Right lobe of liver (tissue), 6 donors: ENCODE results near the gene LIN28B. TPM values are rescaled to one million over a fixed set of nuclear protein-coding genes. Genes with fewer than 3 reads are reported as not detected.

ENCODE experiments used
- ATAC-seq, 4 donors: fragments of 200-7000 bp; cut with Tn5 transposase; one replicate each; pipeline ENCODE4 v1.9.1; 2020; ENCODE audit warnings: mild to moderate bottlenecking in 4 of 4, moderate library complexity in 4 of 4
- DNase-seq, 3 donors: peaks; one replicate each; pipeline ENCODE4 v3.0.0-alpha.2; 2020
- H3K27ac ChIP-seq, 3 donors: fragments of 200-600 bp; one replicate each; pipeline ENCODE4 v1.8.0; 2022
- H3K27me3 ChIP-seq, 2 donors: fragments of 200-600 bp; one replicate each; pipeline ENCODE4 v1.8.0; 2022
- H3K36me3 ChIP-seq, 4 donors: fragments of 200-600 bp; sonication (generic) in 1 of 4; one replicate each; pipeline versions ENCODE4 v1.5.1 to v1.8.0; 2017 to 2022; ENCODE audit warnings: control low read depth in 1 of 4
- H3K4me1 ChIP-seq, 4 donors: fragments of 200-600 bp; sonication (generic) in 1 of 4; one replicate each; pipeline versions ENCODE4 v1.5.1 to v1.8.0; 2017 to 2022; ENCODE audit warnings: control low read depth in 1 of 4
- H3K4me3 ChIP-seq, 3 donors: fragments of 200-600 bp; one replicate each; pipeline ENCODE4 v1.8.0; 2022
- H3K9me3 ChIP-seq, 4 donors: fragments of 200-600 bp; sonication (generic) in 1 of 4; one replicate each; pipeline versions ENCODE4 v1.5.1 to v1.8.0; 2017 to 2022; ENCODE audit warnings: control low read depth in 1 of 4
- POLR2A ChIP-seq: fragments of 450-650 bp; IDR thresholded peaks from one replicate; pipeline ENCODE4 v1.6.1; 2017; ENCODE audit warnings: antibody characterized with exemption, mild to moderate bottlenecking
- WGBS: methylation state at CpG from one replicate; pipeline ENCODE4 v1.1.6; 2018; ENCODE audit warnings: low coverage, low lambda C conversion rate; ENCODE audit not compliant: insufficient coverage; ENCODE audit errors: missing lambda C conversion rate; 5-methylcytosine and 5-hydroxymethylcytosine counted together
- intact Hi-C, 2 donors: fragments of 100-400 bp; cut with DNase I; formaldehyde crosslinking; loops; one replicate each; pipeline versions ENCODE4 v1.11.2 to v1.14.1; 2022
- total RNA-seq, 6 experiments: library from RNA; depleted of rRNA in 2 of 6; stranded (reverse); fragments of >200 nt in 2 of 6; fragmentation: NEBNext Ultra II Directional in 3 of 6; extraction: Animal tissue kit (Norgen Biotek cat#: 25700) in 3 of 6; gene quantifications; one replicate each; pipeline versions ENCODE4 v1.1.0 to v1.2.4, GENCODE V29; 2016 to 2023
- TF ChIP-seq, protein P1 (sequence below), 4 donors: fragments of 200-600 bp in 3 of 4; fragments of 450-650 bp in 1 of 4; IDR thresholded peaks; one replicate each; pipeline versions ENCODE4 v1.5.1 to v1.8.0; 2016 to 2022; ENCODE audit warnings: antibody characterized with exemption in 4 of 4, mild to moderate bottlenecking in 2 of 4
- donor health status: DM: no; HTN: yes; CAD: no.
- donor health status: DM: no; HTN: no; CAD: no.
- donor health status: DM: no; HTN: no; CAD: no.
- donor health status: DM: no; HTN: yes; CAD: no.
- donor health status: DM: no; HTN: yes; CAD: no.

Gene LIN28B
- total RNA-seq, 6 experiments from 2014 or later, result not detected

DNA sequence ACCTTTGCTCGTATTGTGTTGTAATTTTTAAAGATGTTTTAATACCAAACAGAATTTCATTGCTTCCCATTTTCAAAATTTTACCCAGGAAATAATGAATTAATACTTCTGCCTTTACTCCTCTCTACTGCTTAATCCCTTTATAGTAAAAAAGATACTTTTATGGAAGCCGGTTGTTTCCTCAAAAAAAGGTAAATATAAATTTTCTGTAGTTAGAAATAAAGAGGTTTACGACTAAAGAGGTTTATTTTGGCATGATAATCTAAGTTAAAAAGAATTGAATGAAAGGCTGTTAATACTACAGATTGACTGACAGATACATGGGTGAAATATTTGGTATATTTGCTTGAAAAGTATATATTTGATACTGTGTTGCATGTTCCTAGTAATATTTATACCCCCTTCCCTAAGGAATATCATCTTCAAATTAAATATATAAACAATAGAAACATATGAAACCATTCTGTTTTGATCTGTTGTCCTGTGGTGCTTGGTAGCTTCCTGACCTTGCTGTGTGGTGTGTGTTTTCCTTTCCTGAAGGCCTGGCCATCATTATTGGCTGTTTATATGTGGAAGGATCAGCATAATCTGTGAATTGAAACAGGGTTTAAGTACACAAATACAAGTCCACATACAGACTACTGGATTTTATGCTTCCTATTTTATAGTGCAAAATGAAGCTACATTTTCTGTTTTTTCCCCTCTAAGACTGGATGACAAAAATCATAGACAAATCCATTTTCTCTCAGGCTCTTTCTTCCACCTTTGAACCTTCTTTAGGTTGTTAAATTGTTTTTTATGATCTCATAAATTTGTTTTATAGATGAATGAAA is 2.3 kb downstream of the LIN28B start:
- 13% methylated on average over 3 of the region's 3 CpGs for WGBS
- Histone ChIP-seq H3K27ac (no peak overlapping the region), H3K9me3 (no peaks in the 10 kb centered on the region), H3K27me3 (peaks cover 5 to 28% of the 10 kb centered on the region in 2 donors), H3K36me3 (no peaks in the 10 kb centered on the region), H3K4me3 (no peak overlapping the region), H3K4me1 (no peaks in the 10 kb centered on the region)
- no peak for DNase-seq
- no peak for ATAC-seq
- TF ChIP-seq, protein P1, sequence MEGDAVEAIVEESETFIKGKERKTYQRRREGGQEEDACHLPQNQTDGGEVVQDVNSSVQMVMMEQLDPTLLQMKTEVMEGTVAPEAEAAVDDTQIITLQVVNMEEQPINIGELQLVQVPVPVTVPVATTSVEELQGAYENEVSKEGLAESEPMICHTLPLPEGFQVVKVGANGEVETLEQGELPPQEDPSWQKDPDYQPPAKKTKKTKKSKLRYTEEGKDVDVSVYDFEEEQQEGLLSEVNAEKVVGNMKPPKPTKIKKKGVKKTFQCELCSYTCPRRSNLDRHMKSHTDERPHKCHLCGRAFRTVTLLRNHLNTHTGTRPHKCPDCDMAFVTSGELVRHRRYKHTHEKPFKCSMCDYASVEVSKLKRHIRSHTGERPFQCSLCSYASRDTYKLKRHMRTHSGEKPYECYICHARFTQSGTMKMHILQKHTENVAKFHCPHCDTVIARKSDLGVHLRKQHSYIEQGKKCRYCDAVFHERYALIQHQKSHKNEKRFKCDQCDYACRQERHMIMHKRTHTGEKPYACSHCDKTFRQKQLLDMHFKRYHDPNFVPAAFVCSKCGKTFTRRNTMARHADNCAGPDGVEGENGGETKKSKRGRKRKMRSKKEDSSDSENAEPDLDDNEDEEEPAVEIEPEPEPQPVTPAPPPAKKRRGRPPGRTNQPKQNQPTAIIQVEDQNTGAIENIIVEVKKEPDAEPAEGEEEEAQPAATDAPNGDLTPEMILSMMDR (IDR thresholded peaks at IDR 0.05), result no peak
- no peak for TF ChIP-seq POLR2A
- intact Hi-C loops, result no loop called here

DNA sequence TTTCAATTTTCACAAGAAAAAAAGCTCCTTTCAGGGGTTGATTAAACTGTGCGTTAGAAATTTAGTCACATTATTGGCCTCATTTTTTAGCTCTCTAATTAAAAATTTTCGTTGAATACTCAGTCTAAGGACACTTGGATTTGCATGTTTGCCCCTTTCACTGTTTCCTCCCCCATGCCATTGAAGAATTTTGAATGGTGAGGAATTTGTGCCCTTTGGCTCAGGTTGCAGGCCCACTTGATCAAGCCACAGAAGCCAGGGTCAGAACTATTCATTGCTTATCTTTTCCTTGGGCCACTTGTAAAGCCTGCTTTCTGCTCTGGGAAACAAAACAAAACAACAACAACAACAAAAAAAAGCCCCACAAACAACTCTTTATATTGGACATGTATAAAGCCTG is 12.2 kb downstream of the LIN28B start:
- H3K9me3 ChIP-seq, result no peaks in the 10 kb centered on the region
- intact Hi-C loops, result no loop called here
- ATAC-seq, result no peak

DNA sequence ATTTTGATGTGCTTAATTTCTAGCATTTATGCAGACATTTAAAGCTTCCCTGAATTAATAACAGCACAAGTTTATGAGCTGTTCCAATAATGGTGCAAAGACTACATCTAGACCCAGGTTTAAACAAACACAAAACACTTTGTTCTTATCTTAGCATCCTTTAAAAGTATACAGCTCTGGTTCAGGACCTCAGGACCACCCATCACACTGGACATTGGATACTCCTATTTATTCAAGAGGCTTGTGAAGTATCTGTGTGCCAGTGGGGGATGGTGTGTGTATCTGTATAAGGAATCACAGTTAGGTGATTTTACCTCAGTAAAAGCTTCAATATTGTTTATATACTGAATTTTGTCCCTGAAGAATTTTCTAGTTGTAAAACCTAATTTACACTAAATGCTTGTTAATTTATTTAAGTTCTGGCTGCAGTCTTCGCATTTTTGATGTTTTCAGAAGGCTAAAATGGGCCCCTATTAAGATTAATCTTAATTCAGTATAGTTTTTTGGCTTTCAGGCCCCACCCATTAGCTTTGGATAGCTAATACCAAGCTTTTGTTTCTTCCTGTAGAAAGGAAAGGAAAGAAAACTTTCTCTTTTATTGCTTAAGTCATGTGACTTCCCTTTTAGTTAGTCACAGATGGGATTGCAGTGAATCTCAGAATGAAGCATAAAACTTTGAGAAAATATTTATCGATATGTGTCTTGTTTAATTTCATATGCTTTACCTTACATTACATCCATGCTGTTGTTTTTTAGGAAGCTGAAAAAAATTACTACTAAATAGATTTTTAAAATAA is 13.1 kb downstream of the LIN28B start:
- H3K4me3 ChIP-seq, result no peak overlapping the region
- H3K27ac ChIP-seq, result no peak overlapping the region
- no peaks in the 10 kb centered on the region for H3K27me3 ChIP-seq
- H3K4me1 ChIP-seq, result no peaks in the 10 kb centered on the region
- no peak for TF ChIP-seq POLR2A
- TF ChIP-seq, protein P1 (IDR thresholded peaks at IDR 0.05), result no peak
- 61% methylated on average over 2 of the region's 2 CpGs for WGBS
- H3K9me3 ChIP-seq, result no peaks in the 10 kb centered on the region
- ATAC-seq (no peak), DNase-seq (no peak)
- intact Hi-C loops, result no loop called here
- H3K36me3 ChIP-seq, result no peaks in the 10 kb centered on the region

More for the DNA sequence above, 12.2 kb downstream of the LIN28B start:
- no peaks in the 10 kb centered on the region for H3K27me3 ChIP-seq
- TF ChIP-seq POLR2A, result no peak
- TF ChIP-seq, protein P1 (IDR thresholded peaks at IDR 0.05), result no peak
- WGBS, result 57% methylated on average over 2 of the region's 2 CpGs
- no peak for DNase-seq
- H3K27ac ChIP-seq, result no peak overlapping the region
- no peaks in the 10 kb centered on the region for H3K36me3 ChIP-seq
- no peak overlapping the region for H3K4me3 ChIP-seq
- no peaks in the 10 kb centered on the region for H3K4me1 ChIP-seq

DNA sequence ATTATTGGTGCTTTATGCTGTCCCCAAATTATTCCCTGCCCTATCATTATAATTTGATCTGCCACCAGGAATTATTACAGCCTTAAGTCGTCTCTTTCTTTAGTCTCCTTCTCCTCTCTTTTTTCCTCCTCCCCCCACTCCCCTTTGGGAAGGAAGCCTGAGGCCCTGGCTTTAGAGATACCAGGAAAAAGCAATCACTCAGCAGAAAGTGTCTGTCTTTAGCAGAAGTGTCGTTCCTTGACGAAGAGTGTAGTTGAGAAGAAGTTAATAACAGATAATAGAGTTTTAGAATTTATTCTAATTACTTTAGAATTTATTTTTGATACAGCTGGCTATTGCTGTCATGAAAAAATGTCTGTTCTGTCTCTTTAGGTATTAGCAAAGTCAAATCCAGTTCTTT is 16.5 kb downstream of the LIN28B start:
- no peak for TF ChIP-seq POLR2A
- ATAC-seq (no peak), DNase-seq (no peak)
- Histone ChIP-seq H3K27me3 (no peaks in the 10 kb centered on the region), H3K36me3 (no peaks in the 10 kb centered on the region), H3K4me3 (no peak overlapping the region), H3K4me1 (no peaks in the 10 kb centered on the region), H3K9me3 (no peaks in the 10 kb centered on the region), H3K27ac (no peak overlapping the region)
- intact Hi-C loops, result no loop called here
- 28% methylated on average over 3 of the region's 3 CpGs for WGBS

DNA sequence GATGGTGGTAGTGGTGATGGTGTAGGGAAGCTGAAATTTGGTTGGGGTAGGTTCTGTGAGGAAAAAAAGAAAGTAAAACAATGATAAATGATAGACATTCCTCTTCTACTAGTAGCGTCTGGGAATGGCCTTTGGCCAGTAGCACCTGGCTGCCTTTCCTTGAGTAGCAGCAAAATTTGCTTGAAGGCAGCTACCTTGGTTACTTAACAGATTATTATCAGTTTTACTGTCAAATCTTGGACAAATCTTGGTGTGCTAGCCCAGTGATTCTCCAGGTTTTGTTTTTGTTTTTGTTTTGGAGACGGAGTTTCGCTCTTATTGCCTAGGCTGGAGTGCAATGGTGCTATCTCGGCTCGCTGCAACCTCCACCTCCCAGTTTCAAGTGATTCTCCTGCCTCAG is 26.4 kb downstream of the LIN28B start:
- H3K27me3 ChIP-seq, result no peaks in the 10 kb centered on the region
- WGBS, result 79% methylated on average over 5 of the region's 5 CpGs
- ATAC-seq (no peak), DNase-seq (no peak)
- no peaks in the 10 kb centered on the region for H3K36me3 ChIP-seq
- TF ChIP-seq, protein P1 (IDR thresholded peaks at IDR 0.05), result no peak
- no peak for TF ChIP-seq POLR2A
- H3K27ac ChIP-seq, result no peak overlapping the region
- no peaks in the 10 kb centered on the region for H3K9me3 ChIP-seq
- no peaks in the 10 kb centered on the region for H3K4me1 ChIP-seq
- intact Hi-C loops, result no loop called here
- H3K4me3 ChIP-seq, result no peak overlapping the region
